RPMI7951 (cell line): ENCODE data around the gene GOLM1. TPM values are rescaled to one million over a fixed set of nuclear protein-coding genes. Genes with fewer than 3 reads are reported as not detected.
"Not testable (repeated sequence)": the region's sequence is repeated elsewhere in the genome, so short reads cannot be mapped to it uniquely, and the experiment has no call there.

Experiments used
- DNase-seq: peaks from one replicate; pipeline ENCODE4 v3.0.0-alpha.2; 2012; ENCODE audit warnings: low read depth
- total RNA-seq: library from RNA; depleted of rRNA; stranded (reverse); fragments of >200 nt; shearing (Covaris generic); gene quantifications from 2 replicates; pipeline ENCODE4 v1.2.3, GENCODE V29; 2014; rRNA removed

The GOLM1 gene, protein sequence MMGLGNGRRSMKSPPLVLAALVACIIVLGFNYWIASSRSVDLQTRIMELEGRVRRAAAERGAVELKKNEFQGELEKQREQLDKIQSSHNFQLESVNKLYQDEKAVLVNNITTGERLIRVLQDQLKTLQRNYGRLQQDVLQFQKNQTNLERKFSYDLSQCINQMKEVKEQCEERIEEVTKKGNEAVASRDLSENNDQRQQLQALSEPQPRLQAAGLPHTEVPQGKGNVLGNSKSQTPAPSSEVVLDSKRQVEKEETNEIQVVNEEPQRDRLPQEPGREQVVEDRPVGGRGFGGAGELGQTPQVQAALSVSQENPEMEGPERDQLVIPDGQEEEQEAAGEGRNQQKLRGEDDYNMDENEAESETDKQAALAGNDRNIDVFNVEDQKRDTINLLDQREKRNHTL
- 29.9 and 31.9 TPM in 2 replicates for total RNA-seq

DNA sequence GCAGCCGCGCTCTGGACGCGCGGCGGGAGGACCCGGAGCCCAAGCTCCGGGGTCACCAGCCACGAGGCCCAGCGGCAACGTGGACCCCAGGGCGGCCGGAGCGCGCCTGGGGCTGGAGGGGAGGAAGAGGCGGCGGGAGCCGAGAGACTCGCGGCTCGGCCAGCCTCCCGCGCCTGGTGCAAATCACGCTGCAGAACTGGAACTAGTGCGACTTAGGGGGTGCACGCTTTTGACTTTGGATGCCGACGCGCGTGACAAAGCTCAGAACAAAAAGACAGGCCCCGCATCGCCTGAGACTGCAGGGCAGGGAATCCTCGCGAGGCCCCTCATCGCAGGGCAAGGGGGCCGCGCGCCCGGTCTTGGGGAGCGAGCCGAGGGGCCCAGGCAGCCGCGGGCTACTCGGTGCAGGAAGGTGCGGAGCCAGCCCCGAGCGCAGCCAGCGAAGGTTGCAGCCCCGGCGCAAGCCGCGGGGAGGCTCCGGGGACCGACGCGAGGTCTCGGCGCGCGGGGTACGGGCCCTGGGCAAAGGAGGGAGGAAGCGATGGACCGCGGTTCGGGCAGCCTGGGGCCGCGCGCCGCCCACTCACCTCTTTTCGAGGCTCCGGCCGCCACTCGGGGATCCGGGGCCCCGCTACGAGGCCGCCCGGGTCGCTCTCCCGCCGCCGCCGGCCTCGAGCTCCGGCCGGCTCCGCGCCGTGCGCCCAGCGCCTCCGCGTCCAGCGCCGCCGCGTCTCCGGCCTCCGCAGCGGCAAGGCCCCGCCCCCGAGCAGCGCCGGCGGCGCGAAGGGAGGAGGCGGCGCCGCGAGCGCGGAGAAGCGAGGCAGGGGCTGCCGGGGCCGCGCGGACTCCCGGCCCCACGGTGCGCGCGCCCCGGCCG lies at the start of gene GOLM1:
Gene GOLM1, minus strand, starts transcription at position 735 of the 877 bp plus-strand sequence. CDS start 20,238 bp downstream, outside the sequence.
- DNase-seq = peak; percentile 59

DNA sequence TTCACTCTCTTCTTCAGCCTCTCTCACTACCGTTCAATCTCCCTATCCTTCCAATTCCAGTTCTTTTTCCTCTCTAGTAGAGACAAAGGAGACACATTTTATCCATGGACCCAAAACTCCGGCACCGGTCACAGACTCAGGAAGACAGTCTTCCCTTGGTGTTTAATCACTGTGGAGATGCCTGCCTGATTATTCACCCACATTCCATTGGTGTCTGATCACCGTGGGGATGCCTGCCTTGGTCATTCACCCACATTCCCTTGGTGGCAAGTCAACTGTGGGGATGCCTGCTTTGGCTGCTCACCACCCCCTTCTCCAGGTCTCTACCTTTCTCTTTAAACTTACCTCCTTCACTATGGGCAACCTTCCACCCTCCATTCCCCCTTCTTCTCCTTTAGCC lies 47.3 kb upstream of the GOLM1 start:
- DNase-seq = peak; percentile 44

DNA sequence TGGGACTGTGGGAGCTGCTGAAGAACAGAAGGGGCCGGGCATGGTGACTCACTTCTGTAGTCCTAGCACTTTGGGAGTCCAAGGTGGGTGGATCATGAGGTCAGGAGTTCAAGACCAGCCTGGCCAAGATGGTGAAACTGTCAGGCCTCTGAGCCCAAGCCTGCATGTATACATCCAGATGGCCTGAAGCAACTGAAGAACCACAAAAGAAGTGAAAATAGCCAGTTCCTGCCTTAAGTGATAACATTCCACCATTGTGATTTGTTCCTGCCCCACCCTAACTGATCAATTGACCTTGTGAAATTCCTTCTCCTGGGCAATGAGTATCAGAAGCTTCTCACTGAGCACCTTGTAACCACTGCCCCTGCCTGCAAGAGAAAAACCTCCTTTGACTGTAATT lies 46.6 kb upstream of the GOLM1 start:
- not testable (repeated sequence) for DNase-seq

DNA sequence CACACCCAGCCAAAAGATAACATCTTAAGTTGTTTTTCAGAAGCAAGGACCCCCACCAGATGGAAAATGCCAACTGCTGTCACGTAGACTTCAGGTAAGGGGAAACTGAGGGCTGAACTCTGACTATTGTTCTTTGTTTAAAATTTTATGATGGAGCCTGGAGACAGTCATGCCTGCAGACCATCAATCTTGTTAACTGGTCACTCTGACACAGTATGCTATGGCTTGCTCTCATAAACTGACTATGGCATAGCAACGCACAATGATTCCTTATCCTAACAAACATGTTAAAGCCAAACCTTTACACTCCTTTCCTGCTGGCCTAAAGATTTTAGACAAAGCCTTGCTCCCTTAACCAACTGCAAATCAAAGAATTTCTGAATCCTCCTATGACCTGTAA lies 43.6 kb upstream of the GOLM1 start:
- DNase-seq = no peak

DNA sequence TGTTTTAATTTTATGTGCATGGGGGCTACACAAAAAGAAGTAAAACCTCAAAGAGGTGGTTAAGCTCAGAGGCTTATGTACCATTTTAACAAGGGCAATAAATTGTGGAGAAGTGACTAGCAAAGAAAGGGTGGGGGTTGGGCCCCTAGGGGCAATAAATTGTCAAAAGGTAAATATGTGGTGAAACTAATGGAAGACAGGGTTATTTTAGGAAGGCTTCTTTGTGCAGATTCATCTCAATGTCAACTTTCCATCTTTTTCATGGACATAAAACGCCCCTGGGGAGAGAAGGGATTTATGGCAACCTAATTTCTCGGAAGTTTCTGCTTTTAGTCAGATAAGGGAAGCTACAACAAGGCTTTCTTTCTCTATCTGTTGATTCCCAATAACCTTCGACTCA lies 42.5 kb upstream of the GOLM1 start:
- no peak for DNase-seq

DNA sequence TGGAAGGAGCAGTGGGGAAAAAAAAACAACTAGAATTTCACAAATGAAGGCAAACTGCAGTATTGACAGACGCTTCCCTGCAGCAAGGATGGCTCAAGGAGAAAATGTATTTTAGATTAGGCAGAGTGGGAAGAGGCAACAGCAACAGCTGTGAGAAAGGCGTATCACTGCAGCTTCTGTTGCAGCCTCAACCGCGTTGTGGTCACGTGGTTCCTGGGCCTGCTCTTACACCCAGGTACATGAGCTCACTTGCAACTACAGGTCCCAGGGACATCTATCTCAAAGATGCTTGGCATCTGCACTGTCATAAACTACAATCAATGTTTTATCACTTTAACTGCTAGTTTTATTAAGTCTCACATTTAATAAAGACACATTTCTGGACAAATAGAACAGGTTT lies 36.0 kb upstream of the GOLM1 start:
- DNase-seq = no peak

DNA sequence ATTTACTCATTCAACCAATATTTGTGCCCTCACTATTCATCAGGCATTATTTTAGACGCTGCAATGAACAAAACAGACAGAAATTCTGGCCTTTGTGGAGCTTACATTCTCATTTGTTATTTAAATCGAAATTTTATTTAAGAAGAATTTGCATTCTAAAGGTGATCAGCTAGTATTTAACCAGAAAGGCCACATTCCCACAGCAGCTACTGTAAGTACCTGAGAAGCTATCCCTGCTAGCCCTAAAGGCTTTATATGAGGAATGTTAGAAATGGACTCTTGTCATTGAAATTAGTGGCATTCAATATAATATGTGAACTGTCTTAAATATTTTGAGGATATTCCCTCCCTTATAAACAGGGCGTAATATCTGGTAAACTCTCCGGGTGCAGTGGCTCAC lies 35.0 kb upstream of the GOLM1 start:
- no peak for DNase-seq

DNA sequence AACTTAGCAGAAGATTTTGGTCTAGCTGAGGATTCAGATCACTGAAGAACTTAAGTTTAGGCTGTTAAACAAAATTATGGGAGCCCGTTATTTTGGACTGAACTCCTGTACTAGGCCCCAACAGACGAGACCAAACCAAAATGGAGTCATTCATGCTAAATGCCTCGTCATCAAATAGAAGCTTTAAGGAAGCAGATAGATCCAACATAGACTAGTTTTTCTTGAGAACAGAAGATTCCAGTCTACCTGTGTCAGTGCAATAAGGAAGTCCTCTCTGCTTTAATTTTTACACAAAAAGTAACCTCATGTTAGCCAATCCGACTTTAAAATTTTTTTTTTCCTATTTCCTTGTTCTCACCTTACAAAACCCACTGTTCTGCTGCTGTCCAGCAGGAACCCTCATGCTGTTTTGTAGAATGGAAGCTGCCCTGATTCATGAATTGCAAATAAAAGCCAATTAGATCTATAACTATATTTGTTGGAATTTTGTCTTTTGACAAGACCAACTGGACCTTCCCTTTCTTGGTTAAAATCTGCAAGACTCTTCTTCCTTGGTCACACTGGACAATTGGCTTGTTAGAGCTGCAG lies 29.0 kb upstream of the GOLM1 start:
- no peak for DNase-seq

DNA sequence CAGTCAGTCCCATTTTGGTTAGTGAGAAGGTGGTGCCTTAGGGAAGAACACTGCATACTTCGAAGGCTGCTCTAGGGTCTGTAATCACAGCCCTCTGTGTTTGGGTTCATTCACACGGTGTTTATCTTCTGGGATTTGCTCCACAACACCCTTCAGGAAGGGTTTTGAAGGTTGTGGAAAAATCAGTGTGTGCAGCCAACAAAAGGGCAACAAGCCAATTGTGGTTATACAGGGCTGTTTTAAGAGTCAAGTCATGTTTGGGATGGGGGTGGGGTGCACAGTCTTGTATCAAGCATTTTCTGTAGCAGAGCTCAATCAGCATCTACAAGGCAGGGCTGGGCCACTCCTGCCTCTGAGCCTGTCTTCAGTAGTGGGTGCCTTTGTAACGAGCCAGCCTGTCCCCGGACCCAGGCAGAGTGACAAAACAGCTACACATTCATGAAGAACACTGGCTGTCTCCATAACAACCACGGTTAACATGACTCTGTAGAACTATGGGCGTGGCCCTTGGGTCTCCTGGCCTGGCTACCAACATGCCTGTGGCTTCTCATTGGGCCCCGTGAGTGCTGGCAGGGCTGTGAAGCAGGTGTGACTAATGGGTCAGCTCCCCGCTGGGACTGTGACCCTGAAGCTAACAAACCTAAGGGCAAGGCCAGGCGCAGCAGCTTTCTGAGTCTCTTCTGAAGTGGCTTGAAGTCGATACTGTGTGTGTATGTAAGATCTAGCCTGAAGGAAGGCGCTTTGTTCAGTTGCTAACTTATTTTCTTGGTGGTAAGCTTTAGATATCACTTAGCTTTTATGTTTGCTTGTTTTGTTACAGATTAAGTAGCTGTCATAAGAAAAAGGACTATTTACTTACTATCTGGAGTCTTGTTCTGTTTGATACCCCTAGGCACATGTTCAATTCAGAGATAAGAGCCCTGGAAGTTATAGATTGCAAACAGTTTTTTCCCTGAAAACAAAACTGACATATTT lies 27.9 kb upstream of the GOLM1 start:
- peak; percentile 89 for DNase-seq

DNA sequence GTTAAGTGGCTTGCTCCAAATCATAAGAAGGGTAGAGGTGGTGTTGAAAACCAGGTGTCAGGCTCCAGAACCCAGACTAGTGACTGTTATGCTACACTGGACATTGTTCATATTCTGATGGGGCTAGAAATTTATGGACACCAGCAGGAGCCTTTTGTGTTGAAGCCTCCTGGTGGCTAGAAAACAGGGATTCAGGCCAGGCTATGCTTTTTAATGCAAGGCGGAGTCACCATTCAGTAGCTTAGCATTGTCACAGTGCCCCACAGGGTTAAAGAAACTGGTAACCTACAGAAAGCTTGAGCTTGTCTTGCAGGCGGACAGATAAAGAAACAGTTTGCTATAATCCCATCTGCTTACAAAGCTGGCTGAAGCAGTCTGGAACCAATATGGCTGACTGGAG lies 23.0 kb upstream of the GOLM1 start:
- DNase-seq = peak; percentile 7

DNA sequence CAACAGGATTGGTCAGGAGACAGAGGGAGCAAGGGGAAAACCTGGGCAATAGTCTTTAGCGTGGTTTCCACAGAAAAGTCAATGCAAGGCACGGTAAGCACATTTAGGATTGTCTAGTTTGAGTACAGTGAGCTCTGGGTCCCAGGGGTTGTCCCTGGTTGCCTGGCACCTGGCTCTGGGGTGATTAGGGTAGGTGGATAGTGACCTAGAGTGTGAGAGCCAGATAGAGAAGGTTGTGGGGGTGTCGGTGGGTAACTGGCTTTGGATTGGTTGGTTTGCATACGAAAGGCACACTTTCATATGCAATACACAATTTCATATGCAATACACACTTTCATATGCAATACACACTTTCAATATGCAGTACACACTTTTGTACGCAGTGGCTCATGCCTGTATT lies 20.1 kb upstream of the GOLM1 start:
- DNase-seq = no peak

DNA sequence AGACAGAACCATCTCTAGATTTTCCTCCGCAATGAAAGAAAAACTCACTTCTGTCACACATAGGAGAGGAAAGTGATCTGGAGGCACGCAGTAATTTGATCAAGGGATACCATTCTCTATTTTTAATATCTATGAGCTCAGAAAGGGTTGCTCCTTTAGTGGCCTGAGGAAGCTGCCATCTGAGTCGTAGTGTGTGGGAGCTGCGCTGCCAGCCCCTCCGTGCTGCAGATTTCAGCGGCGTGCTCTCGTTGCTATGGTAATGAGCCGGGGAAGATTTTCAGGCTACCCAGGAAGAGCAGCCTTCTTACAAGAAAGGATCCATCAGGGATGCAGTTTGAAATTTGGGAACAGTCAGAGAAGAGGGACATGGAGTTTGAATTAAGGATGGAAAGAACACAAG lies 17.1 kb upstream of the GOLM1 start:
- no peak for DNase-seq

DNA sequence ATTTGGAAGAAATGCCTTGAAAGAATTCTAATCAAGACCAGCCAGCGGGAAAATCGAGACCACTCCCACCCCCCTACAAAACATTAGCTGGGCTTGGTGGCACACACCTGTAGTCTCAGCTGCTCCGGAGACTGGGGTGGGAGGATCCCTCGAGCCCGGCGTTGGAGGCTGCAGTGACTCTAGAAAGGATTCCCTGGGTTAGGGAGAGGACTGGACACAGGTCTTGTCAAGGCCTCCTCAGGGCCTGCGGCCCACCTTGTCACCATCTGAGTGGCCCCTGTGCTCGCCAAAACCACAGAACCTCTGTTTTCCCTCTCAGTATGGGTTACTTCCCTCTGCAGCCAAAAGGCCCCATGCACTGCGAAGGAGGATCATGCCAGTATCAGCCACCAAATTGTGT lies 16.5 kb upstream of the GOLM1 start:
- DNase-seq = no peak

DNA sequence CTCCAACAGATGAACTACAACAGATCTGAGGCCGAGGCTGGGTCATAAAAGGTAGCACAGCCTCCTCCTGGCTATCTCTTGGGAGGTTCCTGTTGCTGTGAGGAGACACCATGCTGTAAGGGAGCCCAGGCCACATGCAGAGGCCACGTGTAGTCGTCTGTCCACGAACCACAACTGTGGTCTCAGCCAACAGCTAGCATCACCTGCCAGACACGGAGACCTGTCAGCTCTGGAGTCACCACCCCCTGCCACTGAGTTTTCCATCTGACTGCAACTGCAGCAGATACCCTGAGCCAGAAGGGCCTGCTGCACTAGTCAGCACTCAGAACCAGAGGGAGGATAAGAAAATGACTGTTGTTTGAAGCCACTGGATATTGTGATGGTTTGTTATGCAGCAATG lies 12.7 kb upstream of the GOLM1 start:
- no peak for DNase-seq

DNA sequence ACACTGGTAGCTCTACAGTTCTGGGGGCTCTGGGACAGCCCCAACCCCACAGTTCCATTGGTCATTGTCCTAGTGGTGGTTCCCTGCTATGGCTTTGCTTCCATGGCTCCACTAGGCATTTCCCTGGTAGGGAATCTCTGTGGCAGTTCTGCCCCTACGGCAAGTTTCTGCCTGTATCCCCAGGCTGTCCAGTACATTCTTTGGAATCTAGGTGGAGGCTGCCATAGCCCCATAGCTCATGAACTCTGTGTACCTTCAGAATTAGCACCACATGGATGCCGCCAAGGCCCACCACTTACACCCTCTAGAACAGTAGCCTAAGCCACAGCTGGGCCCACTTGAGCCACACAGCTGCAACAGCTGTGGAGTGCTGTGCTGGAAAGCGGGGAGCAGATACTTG lies 3.3 kb upstream of the GOLM1 start:
- no peak for DNase-seq

DNA sequence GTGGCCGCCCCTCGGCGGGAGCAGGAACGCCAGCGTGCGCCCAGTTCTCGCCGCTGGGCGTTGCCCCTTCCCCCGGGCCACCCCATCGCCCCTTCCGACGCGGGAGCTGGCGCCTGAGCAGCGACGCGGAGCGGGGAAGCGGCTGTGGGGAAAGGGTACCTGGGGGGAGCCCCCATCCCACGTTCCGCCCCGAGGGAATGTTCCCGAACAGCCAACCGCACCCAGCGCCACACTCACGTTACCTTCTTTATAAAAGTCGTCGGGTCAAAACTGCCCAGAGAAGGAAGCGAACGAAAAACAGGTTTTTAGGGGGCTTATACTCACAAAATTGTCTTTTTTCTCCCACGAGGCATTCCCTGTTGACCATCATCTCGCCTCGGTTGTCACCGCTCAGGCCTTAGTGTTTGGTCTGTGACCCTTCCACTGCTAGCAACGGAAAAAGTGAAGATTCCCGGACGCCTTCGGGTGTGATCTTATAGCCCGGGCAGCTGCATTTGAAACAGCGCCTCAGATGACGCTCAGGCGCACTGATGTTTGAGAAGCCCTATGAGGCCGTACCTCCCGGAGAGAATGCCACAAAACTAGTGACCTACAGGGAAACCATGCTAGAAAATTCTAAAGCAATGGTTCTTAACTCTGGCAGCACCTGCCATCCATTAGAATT lies 475 bp upstream of the GOLM1 start:
- peak; percentile 51 for DNase-seq

DNA sequence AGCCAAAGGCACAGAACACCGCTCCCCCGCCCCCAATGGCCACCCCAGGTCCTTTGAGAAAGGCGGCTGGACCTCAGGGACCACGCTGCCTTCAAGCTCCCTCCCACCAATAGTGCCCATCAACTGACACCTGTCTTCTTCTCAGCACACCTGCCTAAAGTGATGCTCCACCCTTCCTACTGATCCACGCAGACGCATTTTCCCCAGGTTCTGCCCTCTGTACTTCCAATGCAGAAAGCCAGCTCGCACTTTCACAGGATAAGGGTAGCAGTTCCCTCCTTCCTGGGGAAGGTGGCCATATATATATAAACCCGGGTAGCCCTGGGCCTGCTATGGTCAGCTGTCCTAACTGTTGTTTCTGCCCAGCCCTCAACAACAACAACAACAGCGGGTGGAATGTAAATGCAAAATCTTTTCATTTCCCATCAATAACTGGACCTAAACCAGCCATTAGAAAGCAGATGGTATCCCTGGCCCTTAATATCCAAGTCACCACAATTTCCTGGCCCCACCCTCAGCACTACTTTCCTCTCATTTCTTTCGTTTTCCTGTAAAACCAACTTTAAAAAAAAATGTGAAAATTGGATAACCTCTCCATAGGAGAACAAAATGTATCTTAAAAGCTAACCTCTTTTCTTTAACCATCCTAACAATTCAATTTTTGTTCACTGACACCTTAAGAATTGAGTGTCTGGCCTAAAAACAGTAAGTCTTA lies 1.7 kb downstream of the GOLM1 start:
- DNase-seq = no peak

DNA sequence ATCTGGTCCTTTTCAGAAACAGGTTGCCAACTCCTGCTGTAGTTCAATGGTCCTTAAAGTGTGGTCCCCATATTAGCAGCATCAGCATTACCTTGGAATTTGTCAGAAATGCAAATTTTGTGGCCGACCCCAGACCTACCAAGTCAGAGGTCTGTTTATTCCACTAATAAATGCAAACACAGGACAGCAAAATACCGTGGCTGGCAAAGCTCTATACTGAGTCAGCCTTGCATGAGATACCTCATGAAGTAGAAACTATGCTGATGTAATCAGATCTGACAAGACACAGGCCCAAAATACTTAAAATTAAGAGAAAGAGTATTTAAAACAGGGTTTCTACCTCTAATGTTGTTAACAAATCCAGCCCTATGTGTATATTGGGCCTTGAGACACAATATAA lies 3.0 kb downstream of the GOLM1 start:
- DNase-seq = no peak

DNA sequence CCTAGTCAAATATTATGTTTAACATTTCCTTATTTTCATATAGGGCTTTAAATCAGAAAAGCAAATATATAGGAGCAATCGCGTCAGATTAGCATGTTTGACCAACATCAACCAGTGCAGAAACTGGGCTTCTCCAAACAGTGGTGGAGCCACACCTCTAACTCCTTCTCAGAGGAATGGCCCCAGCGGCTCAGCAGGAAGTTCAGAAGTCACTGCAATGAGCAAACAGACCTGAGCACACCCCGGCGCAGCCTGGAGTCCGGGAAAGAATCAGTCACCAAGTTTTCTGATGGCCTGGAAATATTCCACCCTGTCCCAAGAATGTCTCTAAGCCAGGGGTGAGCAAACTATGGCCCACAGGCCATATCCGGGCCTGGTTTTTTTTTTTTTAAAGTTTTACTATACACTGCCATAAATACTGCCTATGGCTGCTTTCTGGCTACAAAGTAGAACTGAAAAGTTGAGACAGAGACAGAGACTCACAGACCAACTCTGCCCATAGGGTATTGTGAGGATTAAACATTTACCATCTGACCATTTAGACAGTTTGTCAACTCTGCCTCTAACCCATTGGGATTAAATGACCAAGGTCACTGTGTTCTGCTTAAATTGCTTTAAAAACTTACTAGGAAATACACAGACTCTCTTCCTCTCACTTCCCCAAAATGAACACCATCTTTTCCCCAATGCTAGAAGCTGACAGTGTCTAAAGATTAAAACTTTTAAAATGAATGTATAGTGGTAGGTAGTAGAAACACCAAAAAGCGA lies 5.4 kb downstream of the GOLM1 start:
- DNase-seq = peak; percentile 66
